A549 treated with CORT108297 at 1 μM for 4 hours (cell line): ENCODE data around the gene CDK11A. TPM values are rescaled to one million over a fixed set of nuclear protein-coding genes. Genes with fewer than 3 reads are reported as not detected.

Experiments
- total RNA-seq: library from RNA; stranded (reverse); fragments of 200-300 nt; extraction: Qiagen RNA extraction; gene quantifications from 5 replicates; pipeline ENCODE4 v1.2.3, GENCODE V29; 2022

Gene CDK11A
- total RNA-seq = 19.0 to 25.8 TPM (median 24.6 TPM) in 5 replicates

DNA sequence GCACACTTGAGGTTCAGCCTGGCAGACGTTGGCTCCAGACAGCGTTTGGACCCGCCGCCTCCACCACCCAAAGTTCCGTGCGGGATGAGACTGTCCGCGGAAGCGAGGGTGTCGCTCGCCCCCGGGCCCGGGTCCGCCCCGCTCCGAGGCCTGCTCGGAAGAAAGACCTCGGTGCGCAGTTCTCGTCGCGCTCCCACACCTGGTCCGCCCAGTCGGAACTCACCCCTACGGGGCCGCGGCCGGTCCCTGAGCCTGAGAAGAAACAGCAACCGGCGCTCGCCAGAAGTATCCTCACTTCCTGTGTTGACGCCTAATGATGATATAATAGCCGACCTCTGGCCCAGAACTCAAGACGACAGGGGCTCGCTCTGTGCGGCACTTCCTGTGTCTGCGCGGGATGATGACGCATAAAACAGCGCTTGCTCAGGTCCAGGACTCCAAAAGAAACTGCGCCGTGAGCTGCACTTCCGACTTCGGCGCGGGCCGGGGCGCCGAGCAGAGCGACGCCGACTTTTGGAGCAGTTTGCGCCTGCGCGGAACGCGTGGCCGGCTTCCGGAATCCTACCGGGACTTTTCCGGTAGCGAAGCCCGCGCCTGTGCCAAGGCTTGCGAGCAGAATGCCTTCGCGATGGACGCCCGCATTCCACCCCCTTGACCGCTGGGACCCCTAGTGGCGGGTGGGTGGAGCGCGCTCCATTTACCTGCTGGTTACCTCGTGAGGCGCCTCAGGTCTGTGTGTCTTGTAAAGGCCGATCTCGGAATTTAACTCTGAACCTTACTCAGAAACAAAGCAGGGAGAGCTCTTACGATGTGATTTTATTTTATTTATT, at the start of gene CDK11A:
Gene CDK11A, minus strand, starts transcription at position 323 of the 830 bp plus-strand sequence. CDS start 1,539 bp downstream, outside the sequence.

DNA sequence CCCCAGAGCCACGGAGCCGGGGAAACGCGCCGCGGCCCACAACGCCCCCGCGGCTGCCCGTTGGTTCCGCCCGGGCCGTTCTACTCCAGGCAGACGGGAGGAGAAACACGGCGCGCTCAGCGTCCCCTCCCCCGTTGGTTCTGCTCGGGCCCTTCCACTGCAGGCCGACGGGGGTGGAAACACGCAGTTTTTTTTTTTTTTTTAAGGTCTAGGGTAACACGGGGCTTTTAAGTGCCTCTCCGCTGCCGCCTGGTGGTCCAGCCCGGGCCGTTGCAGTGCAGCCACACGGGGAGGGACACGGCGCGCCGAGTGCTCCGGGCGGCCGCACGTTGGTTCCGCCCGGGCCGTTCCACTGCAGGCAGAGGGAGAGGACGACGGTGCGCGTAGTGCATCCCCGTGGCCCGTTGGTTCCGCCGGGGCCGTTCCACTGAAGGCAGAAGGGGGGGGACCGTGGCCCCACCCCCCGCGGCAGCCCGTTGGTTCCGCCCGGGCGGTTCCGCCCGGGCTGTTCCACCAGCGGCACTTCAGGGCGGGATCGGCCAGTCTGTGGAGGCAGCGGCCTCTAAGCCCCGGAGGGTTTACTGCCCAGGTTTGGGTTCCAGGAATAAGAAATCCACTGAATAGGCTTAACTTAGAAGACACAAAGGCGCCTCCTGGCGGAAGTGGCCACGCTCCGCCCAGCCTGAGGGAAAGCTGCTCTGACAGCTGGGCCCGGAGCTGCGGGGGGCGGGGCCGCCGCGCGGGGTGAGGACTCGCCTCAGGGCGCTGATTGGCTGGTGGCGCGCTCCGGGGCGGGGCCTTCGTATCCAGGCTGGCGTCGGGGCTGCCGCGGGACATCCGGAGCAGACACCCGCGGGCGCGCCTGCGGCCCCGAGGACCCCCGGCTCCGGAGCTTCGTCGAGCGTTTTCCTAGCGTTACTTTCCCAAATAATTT, 31.2 kb downstream of the CDK11A start, which contains the start of gene SLC35E2B:
Gene SLC35E2B, minus strand, starts transcription at position 82 of the 934 bp plus-strand sequence. CDS start 16,096 bp downstream, outside the sequence.

DNA sequence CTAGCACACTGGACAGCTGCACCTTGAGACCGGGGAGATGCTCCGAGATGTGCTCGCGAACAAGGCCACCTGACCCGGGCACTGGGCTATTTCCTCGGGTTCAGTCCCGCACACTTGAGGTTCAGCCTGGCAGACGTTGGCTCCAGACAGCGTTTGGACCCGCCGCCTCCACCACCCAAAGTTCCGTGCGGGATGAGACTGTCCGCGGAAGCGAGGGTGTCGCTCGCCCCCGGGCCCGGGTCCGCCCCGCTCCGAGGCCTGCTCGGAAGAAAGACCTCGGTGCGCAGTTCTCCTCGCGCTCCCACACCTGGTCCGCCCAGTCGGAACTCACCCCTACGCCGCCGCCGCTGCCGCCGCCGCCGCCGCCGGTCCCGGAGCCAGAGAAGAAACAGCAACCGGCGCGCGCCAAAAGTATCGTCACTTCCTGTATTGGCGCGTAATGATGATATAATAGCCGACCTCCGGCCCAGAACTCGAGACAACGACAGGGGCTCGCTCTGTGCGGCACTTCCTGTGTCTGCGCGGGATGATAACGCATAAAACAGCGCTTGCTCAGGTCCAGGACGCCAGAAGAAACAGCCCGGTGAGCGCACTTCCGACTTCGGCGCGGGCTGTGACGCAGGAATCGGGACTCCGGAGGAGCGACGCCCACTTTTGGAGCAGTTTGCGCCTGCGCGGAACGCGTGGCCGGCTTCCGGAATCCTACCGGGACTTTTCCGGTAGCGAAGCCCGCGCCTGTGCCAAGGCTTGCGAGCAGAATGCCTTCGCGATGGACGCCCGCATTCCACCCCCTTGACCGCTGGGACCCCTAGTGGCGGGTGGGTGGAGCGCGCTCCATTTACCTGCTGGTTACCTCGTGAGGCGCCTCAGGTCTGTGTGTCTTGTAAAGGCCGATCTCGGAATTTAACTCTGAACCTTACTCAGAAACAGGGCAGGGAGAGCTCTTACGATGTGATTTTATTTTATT, 65.3 kb downstream of the CDK11A start, which contains the start of gene CDK11B:
Gene CDK11B, minus strand, starts transcription at position 422 of the 967 bp plus-strand sequence. CDS start 1,519 bp downstream, outside the sequence.

Other genes starting within 250 kb of the CDK11A start
- 28.8 to 40.6 TPM (median 38.0 TPM) in 5 replicates for gene ATAD3A, start 212.2 kb downstream of the CDK11A start, total RNA-seq
- gene TMEM240, start 183.7 kb downstream of the CDK11A start, total RNA-seq = 0.37 to 0.80 TPM (median 0.47 TPM) in 5 replicates
- 96.0 to 109 TPM (median 104 TPM) in 5 replicates for gene SSU72, start 149.5 kb downstream of the CDK11A start, total RNA-seq
- gene FNDC10, start 124.2 kb downstream of the CDK11A start, total RNA-seq = 5.8 to 9.6 TPM (median 9.2 TPM) in 5 replicates
- gene MIB2, start 108.9 kb downstream of the CDK11A start, total RNA-seq = 10.5 to 23.6 TPM (median 21.4 TPM) in 5 replicates
- 0.30 to 0.73 TPM (median 0.60 TPM) in 5 replicates for gene MMP23B, start 92.2 kb downstream of the CDK11A start, total RNA-seq
- 24.4 to 27.5 TPM (median 27.0 TPM) in 5 replicates for gene CDK11B, start 65.4 kb downstream of the CDK11A start, total RNA-seq
- 10.0 to 14.5 TPM (median 12.6 TPM) in 5 replicates for gene SLC35E2B, start 31.6 kb downstream of the CDK11A start, total RNA-seq
- gene NADK, start 54.1 kb upstream of the CDK11A start, total RNA-seq = 28.6 to 40.1 TPM (median 39.5 TPM) in 5 replicates
- 161 to 208 TPM (median 194 TPM) in 5 replicates for gene GNB1, start 166.7 kb upstream of the CDK11A start, total RNA-seq
- 0.15 to 0.39 TPM (median 0.24 TPM) in 5 replicates for gene CALML6, start 190.9 kb upstream of the CDK11A start, total RNA-seq
- gene TMEM52, start 194.9 kb upstream of the CDK11A start, total RNA-seq = 0.44 to 1.3 TPM (median 0.72 TPM) in 5 replicates